ENCODE data around the gene SF3B1. TPM values are rescaled to one million over a fixed set of nuclear protein-coding genes. Genes with fewer than 3 reads are reported as not detected.
"Not testable (repeated sequence)": the region's sequence is repeated elsewhere in the genome, so short reads cannot be mapped to it uniquely, and the experiment has no call there.

The SF3B1 gene
- total RNA-seq, 1 donor from 2014 or later: 370 TPM

DNA sequence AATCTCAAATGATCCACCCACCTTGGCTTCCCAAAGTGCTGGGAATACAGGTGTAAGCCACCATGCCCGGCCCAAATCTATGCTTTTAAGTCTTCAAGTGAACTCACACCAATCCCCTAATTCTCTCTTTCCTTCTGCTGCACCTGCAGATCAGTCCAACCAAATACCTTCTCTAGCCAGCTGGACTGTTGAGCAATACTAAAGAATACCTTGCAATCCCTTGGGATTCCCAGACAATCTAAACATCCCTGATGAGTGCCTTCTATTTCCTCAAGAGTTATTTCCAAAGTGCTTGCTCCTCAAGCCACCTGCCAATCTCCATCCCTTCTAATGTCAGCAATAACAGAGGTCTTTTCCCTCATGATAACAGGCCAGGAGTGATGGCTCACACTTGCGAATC is 48.6 kb downstream of the SF3B1 start:
- peaks cover 4% of the 10 kb centered on the region for H3K36me3 Mint-ChIP-seq (ENCODE audit: insufficient read depth)
- DNase-seq (ENCODE audit: low spot score, unreplicated experiment): no peak
- no peaks in the 10 kb centered on the region for H3K27me3 Mint-ChIP-seq
- TF ChIP-seq, protein P1, sequence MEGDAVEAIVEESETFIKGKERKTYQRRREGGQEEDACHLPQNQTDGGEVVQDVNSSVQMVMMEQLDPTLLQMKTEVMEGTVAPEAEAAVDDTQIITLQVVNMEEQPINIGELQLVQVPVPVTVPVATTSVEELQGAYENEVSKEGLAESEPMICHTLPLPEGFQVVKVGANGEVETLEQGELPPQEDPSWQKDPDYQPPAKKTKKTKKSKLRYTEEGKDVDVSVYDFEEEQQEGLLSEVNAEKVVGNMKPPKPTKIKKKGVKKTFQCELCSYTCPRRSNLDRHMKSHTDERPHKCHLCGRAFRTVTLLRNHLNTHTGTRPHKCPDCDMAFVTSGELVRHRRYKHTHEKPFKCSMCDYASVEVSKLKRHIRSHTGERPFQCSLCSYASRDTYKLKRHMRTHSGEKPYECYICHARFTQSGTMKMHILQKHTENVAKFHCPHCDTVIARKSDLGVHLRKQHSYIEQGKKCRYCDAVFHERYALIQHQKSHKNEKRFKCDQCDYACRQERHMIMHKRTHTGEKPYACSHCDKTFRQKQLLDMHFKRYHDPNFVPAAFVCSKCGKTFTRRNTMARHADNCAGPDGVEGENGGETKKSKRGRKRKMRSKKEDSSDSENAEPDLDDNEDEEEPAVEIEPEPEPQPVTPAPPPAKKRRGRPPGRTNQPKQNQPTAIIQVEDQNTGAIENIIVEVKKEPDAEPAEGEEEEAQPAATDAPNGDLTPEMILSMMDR (IDR thresholded peaks at IDR 0.05; ENCODE audit: unreplicated experiment): no peak
- no peak overlapping the region for H3K27ac Mint-ChIP-seq
- H3K4me3 Mint-ChIP-seq (ENCODE audit: low read depth): no peak overlapping the region
- no peaks in the 10 kb centered on the region for H3K9me3 Mint-ChIP-seq (ENCODE audit: low read depth)
- peaks cover 7% of the 10 kb centered on the region for H3K4me1 Mint-ChIP-seq (ENCODE audit: low read depth)

GRCh38 chr2:197383825-197384224 is 51.0 kb downstream of the SF3B1 start:
- no peaks in the 10 kb centered on the region for H3K9me3 Mint-ChIP-seq (ENCODE audit: low read depth)
- no peak overlapping the region for H3K4me3 Mint-ChIP-seq (ENCODE audit: low read depth)
- H3K27me3 Mint-ChIP-seq: no peaks in the 10 kb centered on the region
- DNase-seq (ENCODE audit: low spot score, unreplicated experiment): no peak
- TF ChIP-seq, protein P1 (IDR thresholded peaks at IDR 0.05; ENCODE audit: unreplicated experiment): no peak
- no peaks in the 10 kb centered on the region for H3K36me3 Mint-ChIP-seq (ENCODE audit: insufficient read depth)
- H3K27ac Mint-ChIP-seq: no peak overlapping the region
- peaks cover 8% of the 10 kb centered on the region for H3K4me1 Mint-ChIP-seq (ENCODE audit: low read depth)

DNA sequence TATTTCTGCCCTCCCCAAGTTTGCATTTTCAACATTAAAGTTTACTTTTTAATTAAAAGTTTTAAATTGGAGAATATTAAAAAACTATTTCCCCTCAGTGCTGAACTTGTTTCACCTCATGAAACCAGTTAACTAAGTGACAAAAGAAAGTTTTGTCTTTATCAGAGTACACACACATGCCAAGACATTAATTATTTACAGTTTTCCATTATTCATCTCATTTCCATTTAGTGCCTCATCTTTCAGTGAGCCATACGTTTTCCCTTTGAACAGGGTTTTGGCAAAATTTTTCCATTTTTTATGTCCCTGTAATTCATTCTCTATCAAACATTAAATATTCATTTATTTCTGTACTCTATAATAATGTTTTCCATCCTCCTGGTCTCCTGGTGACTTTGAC is 53.2 kb downstream of the SF3B1 start:
- Mint-ChIP-seq H3K4me1 (ENCODE audit: low read depth) (peaks cover 12% of the 10 kb centered on the region), H3K27ac (no peak overlapping the region), H3K27me3 (no peaks in the 10 kb centered on the region), H3K4me3 (ENCODE audit: low read depth) (no peak overlapping the region), H3K9me3 (ENCODE audit: low read depth) (no peaks in the 10 kb centered on the region), H3K36me3 (ENCODE audit: insufficient read depth) (no peaks in the 10 kb centered on the region)
- no peak for DNase-seq (ENCODE audit: low spot score, unreplicated experiment)
- TF ChIP-seq, protein P1 (IDR thresholded peaks at IDR 0.05; ENCODE audit: unreplicated experiment): no peak

DNA sequence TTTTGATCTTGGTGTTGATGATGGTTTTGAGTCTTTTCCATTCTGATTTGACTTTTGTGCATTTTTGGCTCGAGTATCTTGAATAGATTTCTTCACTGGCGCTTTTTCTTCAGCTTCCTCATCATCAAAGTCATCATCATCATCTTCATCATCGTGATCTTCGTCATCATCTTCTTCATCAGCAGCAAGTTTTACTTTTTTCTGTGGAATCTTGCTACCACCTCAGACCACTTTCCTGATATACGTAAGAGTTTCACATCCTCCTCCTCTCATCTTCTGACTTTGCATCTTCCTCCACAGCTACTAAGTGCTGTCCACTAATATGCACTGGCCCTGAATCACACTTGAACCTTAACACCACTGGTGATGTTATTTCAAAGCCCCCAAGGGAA is 54.9 kb downstream of the SF3B1 start:
- not testable (repeated sequence) for H3K27me3 Mint-ChIP-seq; H3K4me3 Mint-ChIP-seq (ENCODE audit: low read depth); H3K27ac Mint-ChIP-seq; H3K36me3 Mint-ChIP-seq (ENCODE audit: insufficient read depth); H3K9me3 Mint-ChIP-seq (ENCODE audit: low read depth); DNase-seq (ENCODE audit: low spot score, unreplicated experiment); H3K4me1 Mint-ChIP-seq (ENCODE audit: low read depth)

DNA sequence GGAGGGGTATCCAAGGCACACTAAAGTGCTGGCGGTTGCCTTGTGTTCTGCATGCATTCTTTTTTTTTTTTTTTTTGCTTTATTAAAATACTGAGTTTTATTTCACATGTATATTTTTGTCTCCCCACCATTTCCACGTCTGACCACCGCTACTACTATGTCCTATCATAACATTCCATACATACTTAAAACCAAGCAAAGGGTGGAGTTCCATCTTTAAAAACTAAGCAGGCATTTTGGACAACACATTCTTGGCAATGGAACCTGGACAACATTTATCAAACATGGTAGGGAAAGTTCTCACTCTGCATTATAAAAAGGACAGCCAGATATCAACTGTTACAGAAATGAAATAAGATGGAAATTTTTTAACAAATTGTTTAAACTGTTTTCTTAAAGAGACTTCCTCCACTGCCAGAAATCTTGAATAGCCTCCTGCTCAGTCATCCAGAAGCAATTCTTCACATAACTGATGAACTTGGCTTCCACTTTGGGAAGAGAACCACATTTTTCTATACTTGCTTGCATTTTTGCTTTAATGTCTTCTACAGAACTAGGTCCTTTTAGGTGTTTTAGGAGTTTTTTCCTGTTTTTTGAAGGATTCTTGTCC is 55.4 kb downstream of the SF3B1 start:
- H3K4me3 Mint-ChIP-seq (ENCODE audit: low read depth); DNase-seq (ENCODE audit: low spot score, unreplicated experiment): not testable (repeated sequence)

GRCh38 chr2:197378494-197379307 is 56.1 kb downstream of the SF3B1 start:
- peaks cover 7% of the 10 kb centered on the region for H3K4me1 Mint-ChIP-seq (ENCODE audit: low read depth)
- H3K9me3 Mint-ChIP-seq (ENCODE audit: low read depth): no peaks in the 10 kb centered on the region
- no peak overlapping the region for H3K4me3 Mint-ChIP-seq (ENCODE audit: low read depth)
- peak overlapping the region; percentile 13 for H3K27ac Mint-ChIP-seq
- H3K27me3 Mint-ChIP-seq: no peaks in the 10 kb centered on the region
- DNase-seq (ENCODE audit: low spot score, unreplicated experiment): peak; percentile 52
- TF ChIP-seq, protein P1 (IDR thresholded peaks at IDR 0.05; ENCODE audit: unreplicated experiment): peak; percentile 92
- no peaks in the 10 kb centered on the region for H3K36me3 Mint-ChIP-seq (ENCODE audit: insufficient read depth)

More for the DNA sequence above, 55.4 kb downstream of the SF3B1 start:
- not testable (repeated sequence) for H3K9me3 Mint-ChIP-seq (ENCODE audit: low read depth); H3K27ac Mint-ChIP-seq; H3K27me3 Mint-ChIP-seq; H3K36me3 Mint-ChIP-seq (ENCODE audit: insufficient read depth); H3K4me1 Mint-ChIP-seq (ENCODE audit: low read depth)

All from progenitor cell of endocrine pancreas (in vitro differentiated cells).